Measurements from ENCODE around the gene CPZ. TPM values are rescaled to one million over a fixed set of nuclear protein-coding genes. Genes with fewer than 3 reads are reported as not detected.
A peak's percentile ranks its signal among the peaks of the same experiment; 100 is the strongest.

The CPZ gene
- total RNA-seq, 1 donor from 2014 or later: 0.86 TPM

DNA sequence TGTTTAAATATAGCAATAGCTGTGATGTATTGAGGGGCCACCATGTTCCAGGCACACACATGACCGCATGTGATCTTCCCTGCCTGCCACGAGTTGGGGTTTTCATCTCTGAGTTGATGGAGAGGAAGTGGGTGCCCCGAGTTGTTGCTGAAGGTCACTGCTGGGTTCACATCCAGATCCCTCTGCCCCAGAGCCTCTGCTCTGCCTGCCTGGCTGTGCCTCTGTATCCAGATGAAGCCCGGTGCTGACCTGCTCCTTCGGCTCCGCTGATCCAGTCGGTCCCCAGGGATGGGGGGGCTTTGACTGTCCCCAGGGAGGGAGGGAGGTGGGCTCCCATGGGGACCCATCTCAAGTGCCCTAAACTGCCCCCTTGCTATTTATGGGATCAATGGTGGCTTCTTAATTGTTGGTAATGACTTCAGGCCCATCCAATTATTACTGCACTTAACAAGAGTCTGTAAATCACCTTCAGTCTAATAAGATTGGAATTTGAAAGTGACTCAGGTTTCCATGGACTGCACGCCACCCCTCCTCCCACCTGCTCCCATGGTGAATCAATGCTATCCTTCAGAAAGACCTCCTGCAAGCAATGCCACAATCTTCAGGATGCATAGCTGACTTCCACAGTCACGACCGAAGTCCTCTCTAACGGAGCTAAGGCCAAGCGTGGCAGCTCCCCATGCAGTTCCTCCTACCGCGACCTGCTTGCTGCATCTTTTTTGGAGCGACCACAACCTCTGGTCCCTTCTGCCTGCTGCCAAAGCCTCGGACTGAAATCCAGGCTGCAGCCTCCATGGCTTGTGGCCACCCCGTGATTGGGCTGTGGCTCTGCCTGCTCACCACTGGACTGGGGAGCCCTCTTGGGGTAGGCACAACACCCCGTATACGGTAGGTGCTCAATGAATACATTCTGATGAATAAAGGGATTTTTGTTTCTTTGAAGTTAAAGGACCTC lies 73.1 kb downstream of the CPZ start:
- peak; percentile 0 for DNase-seq (ENCODE audit: low read depth)
- TF ChIP-seq, protein P1, sequence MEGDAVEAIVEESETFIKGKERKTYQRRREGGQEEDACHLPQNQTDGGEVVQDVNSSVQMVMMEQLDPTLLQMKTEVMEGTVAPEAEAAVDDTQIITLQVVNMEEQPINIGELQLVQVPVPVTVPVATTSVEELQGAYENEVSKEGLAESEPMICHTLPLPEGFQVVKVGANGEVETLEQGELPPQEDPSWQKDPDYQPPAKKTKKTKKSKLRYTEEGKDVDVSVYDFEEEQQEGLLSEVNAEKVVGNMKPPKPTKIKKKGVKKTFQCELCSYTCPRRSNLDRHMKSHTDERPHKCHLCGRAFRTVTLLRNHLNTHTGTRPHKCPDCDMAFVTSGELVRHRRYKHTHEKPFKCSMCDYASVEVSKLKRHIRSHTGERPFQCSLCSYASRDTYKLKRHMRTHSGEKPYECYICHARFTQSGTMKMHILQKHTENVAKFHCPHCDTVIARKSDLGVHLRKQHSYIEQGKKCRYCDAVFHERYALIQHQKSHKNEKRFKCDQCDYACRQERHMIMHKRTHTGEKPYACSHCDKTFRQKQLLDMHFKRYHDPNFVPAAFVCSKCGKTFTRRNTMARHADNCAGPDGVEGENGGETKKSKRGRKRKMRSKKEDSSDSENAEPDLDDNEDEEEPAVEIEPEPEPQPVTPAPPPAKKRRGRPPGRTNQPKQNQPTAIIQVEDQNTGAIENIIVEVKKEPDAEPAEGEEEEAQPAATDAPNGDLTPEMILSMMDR (conservative IDR thresholded peaks at IDR 0.05; ENCODE audit: low read depth, low read length): no peak
- H3K4me3 ChIP-seq (ENCODE audit: low read depth, low read length): no peak overlapping the region

DNA sequence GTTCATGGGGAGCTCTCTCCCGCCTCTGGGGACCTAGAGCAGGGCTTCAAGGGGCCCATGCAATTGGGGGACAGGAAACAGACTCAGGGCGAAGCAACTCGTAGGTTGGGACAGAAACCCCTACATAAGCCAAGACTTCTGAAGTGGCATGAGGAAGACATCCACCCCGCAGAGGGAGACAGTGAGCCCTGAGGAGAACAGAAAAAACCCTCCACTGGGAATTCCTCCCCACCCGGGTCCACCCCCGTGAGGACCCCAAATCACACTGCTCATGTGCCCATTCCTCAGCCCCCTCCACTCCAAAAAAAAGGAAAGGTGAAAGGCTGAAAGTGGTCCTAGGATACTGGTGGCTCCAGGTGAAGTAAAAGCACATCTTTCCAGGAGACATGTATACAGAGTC lies 74.0 kb downstream of the CPZ start:
- TF ChIP-seq, protein P1 (conservative IDR thresholded peaks at IDR 0.05; ENCODE audit: low read depth, low read length): no peak
- DNase-seq (ENCODE audit: low read depth): no peak
- no peak overlapping the region for H3K4me3 ChIP-seq (ENCODE audit: low read depth, low read length)

Other genes with a start within 250 kb of the CPZ start
- gene ACOX3, start 152.0 kb upstream of the CPZ start, total RNA-seq: 10.5 and 16.0 TPM in 2 replicates
- 17.8 and 17.9 TPM in 2 replicates for gene TRMT44, start 152.0 kb upstream of the CPZ start, total RNA-seq
- not detected in 2 replicates for gene GPR78, start 12.4 kb upstream of the CPZ start, total RNA-seq